Measurements from ENCODE around the gene PRTFDC1.

PRTFDC1 gene

DNA sequence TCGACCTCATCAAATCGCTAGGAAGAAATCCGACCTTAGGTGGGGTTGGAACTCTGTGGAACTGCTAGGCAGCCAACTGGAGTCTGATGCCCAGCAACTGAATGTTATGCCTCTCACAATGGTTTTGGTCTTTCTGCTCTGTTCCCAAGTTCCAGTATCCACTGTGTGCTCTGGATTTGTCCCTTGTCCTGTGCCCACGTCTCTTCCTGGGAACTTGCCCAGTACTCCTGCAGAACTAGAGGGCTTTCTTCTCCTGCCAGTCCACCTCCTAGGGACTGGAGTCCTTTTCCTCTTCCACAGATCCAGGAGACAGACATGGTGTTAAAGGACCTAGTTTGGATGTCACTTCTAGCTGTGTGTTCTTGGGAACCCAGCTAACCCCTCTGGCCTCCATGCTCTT, 26.6 kb downstream of the PRTFDC1 start:
- TF ChIP-seq FOXM1 (IDR thresholded peaks at IDR 0.05; ENCODE audit: borderline replicate concordance, low read depth) = no peak

DNA sequence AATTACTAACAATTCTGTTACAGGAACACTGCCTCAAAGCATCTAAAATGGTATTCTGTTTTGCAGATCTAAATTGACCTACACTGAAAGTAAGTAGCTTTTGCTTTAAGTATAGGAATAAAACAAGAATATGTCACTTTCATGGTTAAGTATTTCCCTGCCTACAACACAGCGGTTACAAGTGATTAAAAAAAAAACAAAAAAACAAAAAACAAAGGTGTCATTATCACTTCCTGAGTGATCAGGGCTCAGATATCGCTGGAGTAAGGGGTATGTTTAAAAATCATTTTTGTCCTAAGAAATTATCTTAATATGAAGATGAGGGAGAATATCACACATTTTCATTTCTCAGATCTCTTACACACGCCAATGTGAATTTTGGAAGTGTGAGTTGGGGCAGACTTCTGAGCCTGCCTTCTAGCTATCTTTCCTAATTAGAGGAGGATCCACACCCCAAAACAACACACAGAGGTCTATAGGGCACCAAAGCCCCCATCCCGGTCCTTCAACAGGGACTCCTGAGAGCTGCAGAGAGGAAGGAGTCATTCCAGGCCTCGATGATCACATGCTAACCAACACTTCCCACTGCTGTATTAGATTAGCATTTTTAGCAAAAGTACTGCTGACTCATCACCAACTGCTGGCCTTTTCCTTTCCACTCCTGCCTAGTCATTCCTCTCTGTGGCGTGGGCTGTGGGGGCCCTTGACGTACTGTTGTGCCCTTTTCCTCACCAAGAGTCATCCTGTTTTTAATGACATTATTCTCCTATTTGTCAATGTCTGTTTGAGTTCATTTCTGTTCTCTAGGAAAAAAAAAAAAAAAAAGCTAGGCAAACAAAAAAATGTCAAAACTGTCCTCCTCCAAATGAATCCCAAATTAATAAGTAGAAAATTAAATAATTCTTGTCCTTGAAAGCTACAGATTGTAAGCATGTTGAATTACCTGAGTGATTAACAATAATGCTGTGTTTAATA, 31.2 kb downstream of the PRTFDC1 start:
- TF ChIP-seq EGR1 (IDR thresholded peaks at IDR 0.05) (no peak), CREB1 (IDR thresholded peaks at IDR 0.05; ENCODE audit: low read depth) (no peak), CEBPB (IDR thresholded peaks at IDR 0.05) (no peak), EP300 (IDR thresholded peaks at IDR 0.05; ENCODE audit: borderline replicate concordance) (no peak), NFIC (IDR thresholded peaks at IDR 0.05) (no peak), ZBTB7A (IDR thresholded peaks at IDR 0.05; ENCODE audit: low read depth) (no peak), YY1 (IDR thresholded peaks at IDR 0.05; ENCODE audit: low read depth) (no peak), RAD21 (IDR thresholded peaks at IDR 0.05; ENCODE audit: low read depth) (no peak), FOXM1 (IDR thresholded peaks at IDR 0.05; ENCODE audit: borderline replicate concordance, low read depth) (no peak)
- TF ChIP-seq, protein P1, sequence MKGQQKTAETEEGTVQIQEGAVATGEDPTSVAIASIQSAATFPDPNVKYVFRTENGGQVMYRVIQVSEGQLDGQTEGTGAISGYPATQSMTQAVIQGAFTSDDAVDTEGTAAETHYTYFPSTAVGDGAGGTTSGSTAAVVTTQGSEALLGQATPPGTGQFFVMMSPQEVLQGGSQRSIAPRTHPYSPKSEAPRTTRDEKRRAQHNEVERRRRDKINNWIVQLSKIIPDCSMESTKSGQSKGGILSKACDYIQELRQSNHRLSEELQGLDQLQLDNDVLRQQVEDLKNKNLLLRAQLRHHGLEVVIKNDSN (IDR thresholded peaks at IDR 0.05) = no peak
- TF ChIP-seq, protein P2, sequence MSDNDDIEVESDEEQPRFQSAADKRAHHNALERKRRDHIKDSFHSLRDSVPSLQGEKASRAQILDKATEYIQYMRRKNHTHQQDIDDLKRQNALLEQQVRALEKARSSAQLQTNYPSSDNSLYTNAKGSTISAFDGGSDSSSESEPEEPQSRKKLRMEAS (IDR thresholded peaks at IDR 0.05) = no peak
- TF ChIP-seq, protein P3, sequence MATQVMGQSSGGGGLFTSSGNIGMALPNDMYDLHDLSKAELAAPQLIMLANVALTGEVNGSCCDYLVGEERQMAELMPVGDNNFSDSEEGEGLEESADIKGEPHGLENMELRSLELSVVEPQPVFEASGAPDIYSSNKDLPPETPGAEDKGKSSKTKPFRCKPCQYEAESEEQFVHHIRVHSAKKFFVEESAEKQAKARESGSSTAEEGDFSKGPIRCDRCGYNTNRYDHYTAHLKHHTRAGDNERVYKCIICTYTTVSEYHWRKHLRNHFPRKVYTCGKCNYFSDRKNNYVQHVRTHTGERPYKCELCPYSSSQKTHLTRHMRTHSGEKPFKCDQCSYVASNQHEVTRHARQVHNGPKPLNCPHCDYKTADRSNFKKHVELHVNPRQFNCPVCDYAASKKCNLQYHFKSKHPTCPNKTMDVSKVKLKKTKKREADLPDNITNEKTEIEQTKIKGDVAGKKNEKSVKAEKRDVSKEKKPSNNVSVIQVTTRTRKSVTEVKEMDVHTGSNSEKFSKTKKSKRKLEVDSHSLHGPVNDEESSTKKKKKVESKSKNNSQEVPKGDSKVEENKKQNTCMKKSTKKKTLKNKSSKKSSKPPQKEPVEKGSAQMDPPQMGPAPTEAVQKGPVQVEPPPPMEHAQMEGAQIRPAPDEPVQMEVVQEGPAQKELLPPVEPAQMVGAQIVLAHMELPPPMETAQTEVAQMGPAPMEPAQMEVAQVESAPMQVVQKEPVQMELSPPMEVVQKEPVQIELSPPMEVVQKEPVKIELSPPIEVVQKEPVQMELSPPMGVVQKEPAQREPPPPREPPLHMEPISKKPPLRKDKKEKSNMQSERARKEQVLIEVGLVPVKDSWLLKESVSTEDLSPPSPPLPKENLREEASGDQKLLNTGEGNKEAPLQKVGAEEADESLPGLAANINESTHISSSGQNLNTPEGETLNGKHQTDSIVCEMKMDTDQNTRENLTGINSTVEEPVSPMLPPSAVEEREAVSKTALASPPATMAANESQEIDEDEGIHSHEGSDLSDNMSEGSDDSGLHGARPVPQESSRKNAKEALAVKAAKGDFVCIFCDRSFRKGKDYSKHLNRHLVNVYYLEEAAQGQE (IDR thresholded peaks at IDR 0.05; ENCODE audit: low read depth) = no peak

DNA sequence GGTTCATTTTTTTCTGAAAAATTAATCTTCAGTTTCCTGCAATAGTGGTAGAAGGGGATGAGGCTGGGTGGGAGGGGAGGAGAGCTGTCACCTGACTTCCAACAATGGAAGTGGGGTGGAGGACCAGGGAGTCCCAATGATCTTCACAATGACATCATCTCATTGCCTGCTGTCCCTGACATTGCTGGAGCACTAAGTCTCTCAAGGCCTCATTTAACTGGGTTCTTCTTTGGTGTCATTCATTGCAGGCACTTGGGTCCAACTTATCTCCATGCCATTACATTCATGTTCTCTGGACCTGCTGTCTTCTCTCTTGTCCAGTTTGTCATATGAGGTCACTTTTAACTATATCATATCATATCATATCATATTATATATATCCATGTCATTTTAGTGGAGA, 34.4 kb downstream of the PRTFDC1 start:
- no peak for TF ChIP-seq YY1 (IDR thresholded peaks at IDR 0.05; ENCODE audit: low read depth)

DNA sequence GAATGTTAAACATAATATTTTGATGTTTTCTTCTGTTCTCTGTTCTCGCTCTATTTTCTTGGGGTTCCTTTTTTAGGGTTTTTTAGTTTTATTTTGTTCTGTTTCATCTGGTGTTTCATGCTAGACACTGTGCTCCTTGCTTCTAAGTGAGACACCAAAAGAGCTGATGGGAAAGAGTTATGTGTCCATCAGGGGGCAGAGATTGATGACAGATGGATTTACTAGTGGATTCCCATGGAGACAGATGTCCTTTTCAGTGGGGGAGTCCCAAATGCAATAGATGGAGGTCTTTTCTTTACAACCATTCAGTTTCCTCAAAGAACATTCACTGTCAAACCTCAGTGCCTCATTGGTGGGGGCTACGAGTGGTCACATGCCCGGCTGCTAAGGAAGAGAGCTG, 34.9 kb downstream of the PRTFDC1 start:
- TF ChIP-seq NFIC (IDR thresholded peaks at IDR 0.05) = no peak

DNA sequence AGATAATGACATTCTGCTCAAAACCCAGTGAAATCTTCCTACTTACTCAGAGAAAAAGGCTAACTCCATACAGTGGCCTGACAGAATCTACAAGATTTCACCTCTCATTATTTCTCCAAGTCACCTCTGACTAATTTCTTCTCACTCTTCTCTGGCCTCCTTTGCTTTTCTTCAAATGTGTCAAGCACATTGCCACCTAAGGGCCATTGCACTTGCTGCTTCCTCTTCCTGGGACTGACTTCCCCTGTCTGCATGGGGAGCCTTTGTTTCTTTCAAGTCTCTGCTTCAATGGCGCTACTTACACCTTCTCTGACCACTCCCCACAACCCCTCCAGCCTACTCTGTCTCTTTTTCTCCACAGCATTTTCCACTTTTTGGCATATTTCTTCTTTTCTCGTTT, 36.0 kb downstream of the PRTFDC1 start:
- TF ChIP-seq TCF12 (IDR thresholded peaks at IDR 0.05; ENCODE audit: low read depth) (no peak), ZBTB7A (IDR thresholded peaks at IDR 0.05; ENCODE audit: low read depth) (no peak), TAF1 (IDR thresholded peaks at IDR 0.05; ENCODE audit: low read depth) (no peak), FOXM1 (IDR thresholded peaks at IDR 0.05; ENCODE audit: borderline replicate concordance, low read depth) (no peak), RAD21 (IDR thresholded peaks at IDR 0.05; ENCODE audit: low read depth) (no peak), NFIC (IDR thresholded peaks at IDR 0.05) (no peak), CREB1 (IDR thresholded peaks at IDR 0.05; ENCODE audit: low read depth) (no peak), EP300 (IDR thresholded peaks at IDR 0.05; ENCODE audit: borderline replicate concordance) (no peak), YY1 (IDR thresholded peaks at IDR 0.05; ENCODE audit: low read depth) (no peak), CEBPB (IDR thresholded peaks at IDR 0.05) (no peak), EGR1 (IDR thresholded peaks at IDR 0.05) (no peak), TEAD4 (IDR thresholded peaks at IDR 0.05) (no peak)
- TF ChIP-seq, protein P1 (IDR thresholded peaks at IDR 0.05) = no peak
- TF ChIP-seq, protein P3 (IDR thresholded peaks at IDR 0.05; ENCODE audit: low read depth) = no peak
- TF ChIP-seq, protein P2 (IDR thresholded peaks at IDR 0.05) = no peak

DNA sequence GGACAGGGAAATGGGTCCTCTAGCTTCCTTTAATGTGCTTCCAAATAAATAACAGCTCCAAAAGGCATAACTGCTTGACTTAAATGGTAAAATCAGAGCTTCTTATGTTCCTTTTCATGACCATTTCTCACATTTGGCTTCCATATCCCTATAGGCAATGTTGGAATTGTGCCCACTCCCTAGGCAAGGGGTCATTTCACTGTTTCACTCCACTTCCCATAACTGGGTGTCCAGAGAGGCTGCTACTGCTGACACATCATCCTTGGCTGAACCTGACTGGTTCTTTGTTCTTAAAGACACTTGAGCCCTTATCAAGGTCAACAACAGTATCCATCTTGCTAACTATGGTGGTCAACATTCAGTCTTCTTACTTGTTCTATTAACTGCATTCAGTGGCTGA, 37.1 kb downstream of the PRTFDC1 start:
- no peak for TF ChIP-seq TCF12 (IDR thresholded peaks at IDR 0.05; ENCODE audit: low read depth)

DNA sequence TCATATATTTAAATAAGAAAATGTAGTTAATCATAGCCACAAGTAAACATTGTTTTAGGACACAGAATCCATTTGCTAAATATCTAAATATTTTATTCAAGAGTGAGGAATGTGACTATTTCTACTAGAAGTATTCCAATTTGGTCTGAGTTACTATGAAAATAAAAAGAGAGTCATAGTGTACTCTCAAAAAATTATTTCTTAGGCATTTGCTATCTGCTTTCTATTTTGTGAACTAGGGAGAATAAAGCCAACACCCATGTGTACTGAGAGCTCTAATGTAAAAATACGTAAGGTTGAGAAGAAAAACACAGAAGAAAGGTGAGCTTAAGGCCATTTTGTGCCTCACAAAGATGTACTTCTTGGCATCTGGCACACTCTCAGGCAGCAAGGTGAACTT, 38.3 kb downstream of the PRTFDC1 start:
- TF ChIP-seq, protein P1 (IDR thresholded peaks at IDR 0.05) = no peak
- TF ChIP-seq CEBPB (IDR thresholded peaks at IDR 0.05) = no peak
- no peak for TF ChIP-seq YY1 (IDR thresholded peaks at IDR 0.05; ENCODE audit: low read depth)
- TF ChIP-seq, protein P2 (IDR thresholded peaks at IDR 0.05) = no peak
- TF ChIP-seq NFIC (IDR thresholded peaks at IDR 0.05) = no peak
- no peak for TF ChIP-seq CREB1 (IDR thresholded peaks at IDR 0.05; ENCODE audit: low read depth)
- TF ChIP-seq TAF1 (IDR thresholded peaks at IDR 0.05; ENCODE audit: low read depth) = no peak
- no peak for TF ChIP-seq RAD21 (IDR thresholded peaks at IDR 0.05; ENCODE audit: low read depth)
- TF ChIP-seq TEAD4 (IDR thresholded peaks at IDR 0.05) = no peak
- no peak for TF ChIP-seq ZBTB7A (IDR thresholded peaks at IDR 0.05; ENCODE audit: low read depth)
- TF ChIP-seq TCF12 (IDR thresholded peaks at IDR 0.05; ENCODE audit: low read depth) = no peak
